Measurements from ENCODE around the gene AMZ1.
"Not testable (repeated sequence)": the region's sequence is repeated elsewhere in the genome, so short reads cannot be mapped to it uniquely, and the experiment has no call there.

AMZ1 gene

GRCh38 chr7:2714636-2715035, 26.6 kb downstream of the AMZ1 start:
- no peak for DNase-seq

GRCh38 chr7:2715341-2716231, 27.6 kb downstream of the AMZ1 start:
- DNase-seq, result no peak

- no peak for DNase-seq
These were observed 28.5 kb downstream of the AMZ1 start for GRCh38 chr7:2716488-2716887.

- DNase-seq, result no peak
These were observed 28.9 kb downstream of the AMZ1 start for GRCh38 chr7:2716906-2717292.

GRCh38 chr7:2717293-2718261, 29.6 kb downstream of the AMZ1 start:
- DNase-seq, result peak; percentile 33 to 77 (median 70)

DNA sequence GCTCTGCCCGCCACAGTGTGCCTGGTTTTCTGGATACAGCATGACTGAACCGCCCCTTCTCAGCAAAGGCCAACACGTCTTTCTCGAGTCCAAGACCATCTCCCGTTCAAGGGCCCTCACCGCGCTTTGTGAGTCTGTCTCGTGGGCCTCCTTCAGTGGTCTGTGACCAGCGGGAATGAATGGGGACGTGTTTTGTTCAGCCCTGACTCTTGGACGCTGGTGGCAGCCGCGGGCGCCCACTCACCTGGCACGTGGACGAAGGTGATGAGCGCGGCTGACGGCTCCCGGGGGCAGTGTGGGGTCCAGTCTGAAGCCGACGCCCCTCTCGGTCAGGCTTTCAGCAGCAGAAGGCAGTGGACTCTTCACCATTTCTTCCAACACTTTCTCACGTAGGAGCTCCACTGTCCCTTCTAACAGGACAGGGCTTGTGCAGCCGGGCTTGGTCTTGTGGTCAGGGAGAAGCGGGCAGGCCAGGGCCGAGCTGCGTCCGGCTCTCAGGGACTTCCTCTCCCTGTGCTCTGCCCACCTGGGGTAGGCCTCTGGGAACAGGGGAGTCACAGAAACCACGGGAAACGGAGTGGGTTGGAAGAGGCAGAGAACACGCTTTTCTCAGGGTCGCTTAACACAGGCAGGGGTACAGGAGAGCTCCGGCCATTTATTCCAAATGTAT, 30.4 kb downstream of the AMZ1 start:
- DNase-seq, result no peak

- DNase-seq, result peak in 1 of 3 experiments; percentile 15
These were observed 31.0 kb downstream of the AMZ1 start for GRCh38 chr7:2719007-2719406.

- DNase-seq, result peak; percentile 35 to 87 (median 73)
These were observed 32.0 kb downstream of the AMZ1 start for GRCh38 chr7:2720024-2720423.

DNA sequence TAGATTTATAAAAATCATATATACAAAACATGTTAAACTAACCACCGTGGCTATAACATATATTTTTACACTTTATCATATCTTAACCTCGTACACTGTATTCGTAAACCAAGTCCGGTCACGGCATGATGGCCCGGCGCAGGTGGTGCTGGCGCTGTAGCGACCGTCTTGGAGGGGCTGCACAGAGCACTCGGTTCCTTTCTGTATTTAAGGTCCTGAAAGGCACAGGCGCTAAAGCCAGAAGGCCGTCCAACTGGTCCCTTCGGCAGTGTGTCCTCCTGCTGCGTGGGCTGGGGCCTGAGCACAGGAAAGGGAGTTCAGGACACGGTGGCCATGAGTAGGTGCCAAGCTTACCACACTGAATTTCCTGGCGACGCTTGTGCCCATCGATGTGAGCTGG, 33.8 kb downstream of the AMZ1 start:
- no peak for DNase-seq

- no peak for DNase-seq
These were observed 34.6 kb downstream of the AMZ1 start for GRCh38 chr7:2722591-2722990.

DNA sequence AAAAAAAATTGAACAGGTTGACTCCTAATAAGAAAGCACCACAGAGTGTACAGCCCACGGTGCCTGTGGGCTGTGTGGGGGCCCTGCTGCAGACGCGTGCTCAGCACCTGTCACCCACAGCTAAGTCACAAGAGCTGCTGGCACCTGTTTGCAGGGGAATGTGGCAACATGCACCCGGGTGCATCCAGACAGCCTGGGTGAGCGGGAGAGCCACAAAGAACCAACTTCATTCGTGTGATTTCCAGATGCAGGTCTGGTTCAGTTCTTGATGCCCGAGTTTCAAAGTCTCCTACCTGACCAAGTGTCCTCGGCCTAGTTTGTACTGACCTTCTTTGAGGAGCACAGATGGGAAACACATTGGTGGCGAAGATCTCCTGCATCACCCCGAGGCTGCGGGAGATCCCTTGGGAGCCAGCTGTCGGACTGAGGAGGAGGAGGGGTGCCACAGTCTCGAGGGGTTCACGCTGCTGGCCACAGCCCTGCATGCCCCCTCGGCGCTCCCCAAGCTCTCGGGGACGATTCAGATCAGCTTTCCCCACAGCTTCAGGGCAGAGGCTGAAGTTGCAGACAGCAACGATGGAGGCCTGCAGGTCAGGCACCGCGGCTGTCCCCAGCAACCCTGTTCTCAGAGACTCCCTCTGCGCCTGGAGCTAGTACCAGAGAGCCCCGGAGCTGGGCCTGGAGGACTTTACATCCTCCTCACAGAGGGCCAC, 35.3 kb downstream of the AMZ1 start:
- DNase-seq, result no peak

DNA sequence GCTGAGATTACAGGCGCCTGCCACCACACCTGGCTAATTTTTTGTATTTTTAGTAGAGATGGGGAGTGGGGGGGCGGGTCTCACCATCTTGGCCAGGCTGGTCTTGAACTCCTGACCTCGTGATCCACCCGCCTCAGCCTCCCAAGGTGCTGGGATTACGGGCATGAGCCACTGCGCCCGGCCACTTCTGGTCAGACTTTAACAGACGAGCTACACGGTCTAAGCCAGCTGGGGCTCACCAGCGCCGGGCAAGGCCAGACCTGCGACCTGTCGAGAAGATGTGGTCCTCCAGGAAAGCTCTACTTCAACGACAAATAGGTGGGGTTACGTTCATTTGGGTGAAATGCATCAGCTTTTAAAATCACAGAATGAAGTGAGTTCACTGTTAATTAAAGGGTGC, 36.0 kb downstream of the AMZ1 start:
- DNase-seq, result not testable (repeated sequence)

- no peak for DNase-seq
These were observed 36.6 kb downstream of the AMZ1 start for GRCh38 chr7:2724453-2725177.

DNA sequence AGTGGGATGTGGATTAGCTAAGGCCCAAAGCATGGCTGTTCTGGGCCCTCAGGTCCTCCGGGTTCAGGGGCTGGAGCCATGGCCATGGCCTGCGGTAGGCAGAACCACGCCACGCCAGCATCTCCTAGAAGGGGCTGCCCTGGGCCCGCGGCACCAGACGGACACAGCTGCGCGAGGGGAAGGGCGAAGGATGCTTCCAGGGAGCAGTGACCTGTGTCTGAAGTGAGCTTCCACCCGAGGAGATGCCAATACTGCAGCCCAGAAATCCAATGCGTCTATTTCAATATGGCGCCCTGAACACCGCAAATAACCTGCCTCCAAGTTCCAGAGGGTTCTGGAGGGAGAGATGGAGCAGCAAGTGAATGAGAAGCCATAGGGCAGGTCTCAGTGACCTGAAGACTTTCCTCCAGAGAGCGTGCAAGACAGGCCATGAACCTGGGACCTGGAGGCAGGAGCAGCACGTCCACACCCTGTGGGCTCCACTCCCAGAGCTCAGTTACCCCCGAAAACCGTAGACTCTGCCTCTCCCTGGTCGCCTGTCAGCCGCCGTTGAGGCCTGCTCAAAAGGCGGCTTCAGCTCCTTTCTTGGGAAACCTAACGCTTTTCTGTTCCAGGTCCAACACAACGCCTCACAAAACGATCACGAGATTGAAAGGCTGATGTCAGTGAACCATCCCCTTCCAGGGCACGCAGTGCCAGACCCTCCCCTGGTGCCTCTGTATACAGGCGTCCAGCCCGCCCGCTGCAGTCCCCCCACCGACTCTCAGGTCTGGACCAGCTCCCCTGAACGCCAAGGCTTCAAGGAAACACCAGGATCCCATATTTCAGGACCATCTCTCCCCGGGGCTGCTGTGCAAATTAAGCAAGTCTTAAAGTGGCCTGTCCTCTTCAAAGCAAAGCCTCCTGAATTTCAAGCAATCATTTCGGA, 37.4 kb downstream of the AMZ1 start:
- no peak for DNase-seq

GRCh38 chr7:2726316-2727018, 38.5 kb downstream of the AMZ1 start:
- no peak for DNase-seq

GRCh38 chr7:2727206-2727605, 39.2 kb downstream of the AMZ1 start:
- DNase-seq, result not testable (repeated sequence)

- no peak for DNase-seq
These were observed 40.5 kb downstream of the AMZ1 start for GRCh38 chr7:2728316-2729030.

- DNase-seq, result no peak
These were observed 41.3 kb downstream of the AMZ1 start for GRCh38 chr7:2729031-2729892.

Measured in NCI-H1417 (cell line).